Fibroblast of lung (primary cell): ENCODE results near the gene XRRA1. TPM values are rescaled to one million over a fixed set of nuclear protein-coding genes. Genes with fewer than 3 reads are reported as not detected.

Source experiments
- DNase-seq, 2 donors: peaks; one replicate each; pipeline versions ENCODE4 v3.0.0 to v3.0.0-alpha.2; 2010; ENCODE audit warnings: low read depth in 2 of 2
- H2AFZ ChIP-seq: 2 replicates; pipeline ENCODE4 v1.5.1; 2012; ENCODE audit warnings: low read length, control low read depth, inconsistent platforms
- H3K27ac ChIP-seq: 2 replicates; pipeline ENCODE4 v1.5.1; 2011; ENCODE audit warnings: low read length, control low read depth; ENCODE audit not compliant: insufficient read depth
- H3K27me3 ChIP-seq: 2 replicates; pipeline ENCODE4 v1.5.1; 2011; ENCODE audit warnings: mild to moderate bottlenecking, low read length; ENCODE audit not compliant: control insufficient read depth, insufficient read depth
- H3K36me3 ChIP-seq: 2 replicates; pipeline ENCODE4 v1.5.1; 2011; ENCODE audit warnings: low read length; ENCODE audit not compliant: control insufficient read depth, insufficient read depth
- H3K4me1 ChIP-seq: 2 replicates; pipeline ENCODE4 v1.5.1; 2011; ENCODE audit warnings: low read length; ENCODE audit not compliant: control insufficient read depth, insufficient read depth; ENCODE audit errors: extremely low read depth
- H3K4me2 ChIP-seq: 2 replicates; pipeline ENCODE4 v1.5.1; 2011; ENCODE audit warnings: low read length, control low read depth; ENCODE audit not compliant: insufficient read depth; ENCODE audit errors: extremely low read depth
- H3K4me3 ChIP-seq, 4 experiments: fragments of 200-600 bp in 1 of 4; sonication (generic) in 1 of 4; replicated peaks in 1 of 4; 2 replicates each; pipeline ENCODE4 v1.5.1; 2011 to 2016; ENCODE audit warnings: low read length in 4 of 4, low read depth in 3 of 4, mild to moderate bottlenecking in 3 of 4, control low read depth in 2 of 4, inconsistent platforms in 1 of 4, mixed read lengths in 1 of 4; ENCODE audit not compliant: insufficient read depth in 1 of 4; ENCODE audit errors: control extremely low read depth in 1 of 4
- H3K79me2 ChIP-seq: 2 replicates; pipeline ENCODE4 v1.5.1; 2012; ENCODE audit warnings: mild to moderate bottlenecking, low read length, inconsistent platforms; ENCODE audit not compliant: control insufficient read depth, insufficient read depth
- H3K9ac ChIP-seq: 2 replicates; pipeline ENCODE4 v1.5.1; 2011; ENCODE audit warnings: mild to moderate bottlenecking, low read length, control low read depth; ENCODE audit not compliant: insufficient read depth
- H3K9me3 ChIP-seq: 2 replicates; pipeline ENCODE4 v1.5.1; 2012; ENCODE audit warnings: low read depth, low read length; ENCODE audit not compliant: control insufficient read depth, insufficient read depth
- H4K20me1 ChIP-seq: 2 replicates; pipeline ENCODE4 v1.5.1; 2011; ENCODE audit warnings: low read length; ENCODE audit not compliant: control insufficient read depth, insufficient read depth; ENCODE audit errors: extremely low read depth
- EZH2 ChIP-seq: IDR thresholded peaks from 2 replicates; pipeline ENCODE4 v1.5.1; 2012; ENCODE audit warnings: low read length, control low read depth, mild to moderate bottlenecking; ENCODE audit errors: missing control alignments
- polyA plus RNA-seq, 2 donors: library from polyadenylated mRNA; depleted of rRNA in 1 of 2; stranded (reverse) in 1 of 2; unstranded in 1 of 2; fragments of >200 nt; gene quantifications; 2 replicates each; pipeline ENCODE4 v1.2.1, GENCODE V29; 2011 to 2012; ENCODE audit warnings: missing spikeins in 1 of 2
- total RNA-seq: library from RNA; depleted of rRNA; stranded (reverse); fragments of >200 nt; gene quantifications from 2 replicates; pipeline ENCODE4 v1.2.1, GENCODE V29; 2014
- TF ChIP-seq, protein P1 (sequence below), 2 donors: IDR thresholded peaks in 1 of 2; conservative IDR thresholded peaks in 1 of 2; 1 replicate in 1 of 2; 2 replicates in 1 of 2; pipeline ENCODE4 v1.5.1; 2011 to 2012; ENCODE audit warnings: low read length in 2 of 2, control low read depth in 1 of 2, inconsistent platforms in 1 of 2, low read depth in 1 of 2, mild to moderate bottlenecking in 1 of 2

The XRRA1 gene
- total and polyA plus RNA-seq, 2 donors (not counting 1 experiment from before 2014, with no cell fraction given) = 5.0 to 8.6 TPM

- no peak for DNase-seq
- H3K4me3 ChIP-seq = no peak overlapping the region
- no peaks in the 10 kb centered on the region for H3K4me1 ChIP-seq
- H3K36me3 ChIP-seq = peaks cover 10% of the 10 kb centered on the region
- no peaks in the 10 kb centered on the region for H4K20me1 ChIP-seq
- H3K9me3 ChIP-seq = no peaks in the 10 kb centered on the region
- TF ChIP-seq EZH2 = no peak
- TF ChIP-seq, protein P1, sequence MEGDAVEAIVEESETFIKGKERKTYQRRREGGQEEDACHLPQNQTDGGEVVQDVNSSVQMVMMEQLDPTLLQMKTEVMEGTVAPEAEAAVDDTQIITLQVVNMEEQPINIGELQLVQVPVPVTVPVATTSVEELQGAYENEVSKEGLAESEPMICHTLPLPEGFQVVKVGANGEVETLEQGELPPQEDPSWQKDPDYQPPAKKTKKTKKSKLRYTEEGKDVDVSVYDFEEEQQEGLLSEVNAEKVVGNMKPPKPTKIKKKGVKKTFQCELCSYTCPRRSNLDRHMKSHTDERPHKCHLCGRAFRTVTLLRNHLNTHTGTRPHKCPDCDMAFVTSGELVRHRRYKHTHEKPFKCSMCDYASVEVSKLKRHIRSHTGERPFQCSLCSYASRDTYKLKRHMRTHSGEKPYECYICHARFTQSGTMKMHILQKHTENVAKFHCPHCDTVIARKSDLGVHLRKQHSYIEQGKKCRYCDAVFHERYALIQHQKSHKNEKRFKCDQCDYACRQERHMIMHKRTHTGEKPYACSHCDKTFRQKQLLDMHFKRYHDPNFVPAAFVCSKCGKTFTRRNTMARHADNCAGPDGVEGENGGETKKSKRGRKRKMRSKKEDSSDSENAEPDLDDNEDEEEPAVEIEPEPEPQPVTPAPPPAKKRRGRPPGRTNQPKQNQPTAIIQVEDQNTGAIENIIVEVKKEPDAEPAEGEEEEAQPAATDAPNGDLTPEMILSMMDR (conservative IDR thresholded peaks at IDR 0.05 in 1 of 2, IDR thresholded peaks at IDR 0.05 in 1 of 2; ENCODE audit: low read depth in 1 of 2, low read length in 2 of 2) = no peak
- H2AFZ ChIP-seq = no peak overlapping the region
- H3K79me2 ChIP-seq = no peaks in the 10 kb centered on the region
- no peak overlapping the region for H3K4me2 ChIP-seq
- H3K9ac ChIP-seq = no peak overlapping the region
- no peak overlapping the region for H3K27ac ChIP-seq
- H3K27me3 ChIP-seq = no peaks in the 10 kb centered on the region
Observed at GRCh38 chr11:74978041-74978440, 29.1 kb upstream of the XRRA1 start.

GRCh38 chr11:74971424-74971823 lies 22.5 kb upstream of the XRRA1 start:
- Histone ChIP-seq H3K9ac (no peak overlapping the region), H3K27ac (no peak overlapping the region), H3K4me1 (no peaks in the 10 kb centered on the region), H3K4me3 (no peak overlapping the region), H3K4me2 (no peak overlapping the region), H2AFZ (no peak overlapping the region), H3K79me2 (no peaks in the 10 kb centered on the region), H3K27me3 (no peaks in the 10 kb centered on the region), H3K9me3 (no peaks in the 10 kb centered on the region), H4K20me1 (no peaks in the 10 kb centered on the region), H3K36me3 (peaks cover 10% of the 10 kb centered on the region)
- no peak for DNase-seq
- TF ChIP-seq, protein P1 (conservative IDR thresholded peaks at IDR 0.05 in 1 of 2, IDR thresholded peaks at IDR 0.05 in 1 of 2; ENCODE audit: low read depth in 1 of 2, low read length in 2 of 2) = no peak
- no peak for TF ChIP-seq EZH2

- TF ChIP-seq EZH2 = no peak
- TF ChIP-seq, protein P1 (conservative IDR thresholded peaks at IDR 0.05 in 1 of 2, IDR thresholded peaks at IDR 0.05 in 1 of 2; ENCODE audit: low read depth in 1 of 2, low read length in 2 of 2) = no peak
- Histone ChIP-seq H3K79me2 (peaks cover 2% of the 10 kb centered on the region), H2AFZ (no peak overlapping the region), H3K36me3 (peaks cover 9% of the 10 kb centered on the region), H3K4me2 (no peak overlapping the region), H3K27me3 (no peaks in the 10 kb centered on the region), H3K27ac (no peak overlapping the region), H4K20me1 (no peaks in the 10 kb centered on the region), H3K4me1 (no peaks in the 10 kb centered on the region), H3K9ac (no peak overlapping the region), H3K9me3 (no peaks in the 10 kb centered on the region), H3K4me3 (no peak overlapping the region)
- no peak for DNase-seq
Observed at GRCh38 chr11:74970852-74971395, 22.0 kb upstream of the XRRA1 start.
